ENCODE results near the gene ITPRID2.
"Not testable (repeated sequence)": the region's sequence is repeated elsewhere in the genome, so short reads cannot be mapped to it uniquely, and the experiment has no call there.

The ITPRID2 gene

GRCh38 chr2:181916726-181917718, 25.5 kb downstream of the ITPRID2 start:
- peak; percentile 60 for DNase-seq

GRCh38 chr2:181918188-181918587, 26.7 kb downstream of the ITPRID2 start:
- DNase-seq, result no peak

DNA sequence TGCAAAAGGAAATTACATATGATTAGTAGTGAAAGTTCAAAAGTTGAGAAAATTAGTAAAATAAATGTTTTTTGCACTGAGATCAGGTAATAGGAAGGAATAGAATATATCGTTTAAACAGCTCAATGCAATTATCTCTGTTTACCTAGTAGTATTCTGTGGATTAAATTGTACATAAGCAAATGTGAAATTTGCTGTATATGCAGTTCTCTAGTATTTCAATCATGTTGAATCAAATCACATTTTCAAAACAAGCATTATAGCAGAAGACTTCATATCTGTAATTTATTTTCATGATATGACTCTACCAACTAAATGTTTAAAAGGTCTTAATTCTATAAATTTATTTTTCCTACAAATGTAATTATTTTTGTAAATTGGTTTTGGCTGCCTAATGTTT, 31.6 kb downstream of the ITPRID2 start:
- DNase-seq, result no peak

- DNase-seq, result no peak
Observed at GRCh38 chr2:181924336-181924735, 32.8 kb downstream of the ITPRID2 start.

DNA sequence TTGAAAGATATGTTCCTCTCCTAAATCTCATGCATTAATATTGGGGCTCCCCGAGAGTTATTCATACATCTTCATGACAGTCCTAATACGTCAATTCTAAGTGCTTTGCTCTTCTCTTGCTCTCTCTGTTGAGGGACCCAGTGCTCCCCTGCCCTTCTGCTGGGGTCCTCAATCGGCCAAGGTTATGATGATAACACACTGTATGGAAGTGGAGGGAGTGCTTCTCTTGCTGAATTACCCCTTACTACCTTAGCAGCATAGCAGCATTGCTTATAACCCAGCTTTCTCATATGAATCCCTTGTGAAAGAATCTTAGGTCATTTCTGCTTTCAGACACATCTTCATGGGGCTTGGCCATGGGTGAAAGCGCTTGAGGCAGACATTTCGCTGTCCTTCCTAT, 43.2 kb downstream of the ITPRID2 start:
- no peak for DNase-seq

GRCh38 chr2:181937473-181937872, 45.9 kb downstream of the ITPRID2 start:
- peak; percentile 34 for DNase-seq

GRCh38 chr2:181943411-181944124, 52.0 kb downstream of the ITPRID2 start:
- DNase-seq, result no peak

- no peak for DNase-seq
Observed at GRCh38 chr2:181944164-181944913, 52.8 kb downstream of the ITPRID2 start.

GRCh38 chr2:181944914-181945291, 53.4 kb downstream of the ITPRID2 start:
- DNase-seq, result no peak

DNA sequence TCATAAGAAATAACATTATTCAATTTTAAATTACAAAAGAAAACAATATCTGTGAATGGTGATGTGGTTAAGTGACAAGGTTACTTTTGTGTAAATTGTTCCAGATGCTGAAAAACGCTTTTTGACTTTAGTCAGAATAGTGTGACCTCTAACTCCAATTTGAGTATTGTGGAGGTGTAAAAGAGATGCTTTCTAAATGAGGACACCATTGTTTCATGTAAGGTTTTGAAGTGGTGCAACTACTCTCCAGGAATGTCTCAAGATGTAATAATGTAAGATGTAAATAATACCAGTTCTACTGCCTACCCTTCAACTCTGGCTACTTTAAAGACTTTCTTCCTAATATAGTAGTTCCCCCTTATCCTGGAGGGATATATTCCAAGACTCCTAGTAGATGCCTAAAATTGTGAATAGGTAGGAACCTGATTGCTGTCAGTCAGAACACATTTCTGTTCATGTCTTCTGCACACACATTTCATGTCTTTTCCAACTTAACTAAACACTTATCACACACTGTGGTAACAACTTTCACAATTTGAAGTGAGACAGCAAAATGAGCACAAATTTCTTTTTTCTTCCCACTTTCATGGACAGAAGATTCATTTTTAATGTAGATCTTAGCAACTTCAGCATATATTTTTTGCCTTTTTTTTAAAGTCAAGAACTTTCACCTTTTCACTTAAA, 55.1 kb downstream of the ITPRID2 start:
- DNase-seq, result no peak

DNA sequence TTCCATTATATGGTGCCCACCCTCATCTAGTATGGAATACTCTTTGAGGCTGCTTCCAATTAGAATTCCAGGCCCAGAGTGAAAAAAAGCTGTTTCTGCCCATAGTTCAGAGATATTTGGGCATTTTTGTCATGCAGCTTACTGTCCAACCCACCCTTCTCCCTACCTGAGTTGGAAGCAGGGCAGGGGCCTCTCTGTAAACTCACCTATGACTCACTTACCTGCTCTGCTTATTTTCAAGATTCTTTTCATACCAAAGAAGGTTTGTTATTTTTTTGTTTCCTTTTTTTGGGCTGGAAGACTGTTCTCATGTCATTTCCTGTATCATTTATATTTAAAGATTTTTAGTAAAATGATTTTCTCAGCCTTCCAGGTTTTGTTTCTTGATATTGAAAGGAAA, 55.7 kb downstream of the ITPRID2 start:
- no peak for DNase-seq

GRCh38 chr2:181948227-181948626, 56.7 kb downstream of the ITPRID2 start:
- peak; percentile 19 for DNase-seq

DNA sequence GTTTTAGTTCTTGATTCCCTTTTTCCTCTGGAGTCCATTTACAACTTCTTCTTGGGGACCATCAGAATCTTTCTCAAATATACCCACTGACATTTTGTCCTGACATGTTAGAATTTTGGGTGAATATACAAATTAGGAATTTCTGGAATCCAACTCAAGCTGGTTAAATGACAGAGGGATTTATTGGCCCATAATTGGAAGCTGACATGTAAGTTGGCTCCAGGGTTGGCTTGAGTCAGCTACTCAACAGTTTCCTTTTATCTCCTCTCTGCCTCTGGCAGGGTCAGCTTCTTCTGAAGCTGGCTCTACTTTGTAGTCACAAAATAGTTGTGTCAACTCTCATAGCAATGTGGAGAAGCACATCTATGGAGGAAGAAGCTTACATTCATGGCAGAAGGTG, 57.5 kb downstream of the ITPRID2 start:
- peak; percentile 62 for DNase-seq

DNA sequence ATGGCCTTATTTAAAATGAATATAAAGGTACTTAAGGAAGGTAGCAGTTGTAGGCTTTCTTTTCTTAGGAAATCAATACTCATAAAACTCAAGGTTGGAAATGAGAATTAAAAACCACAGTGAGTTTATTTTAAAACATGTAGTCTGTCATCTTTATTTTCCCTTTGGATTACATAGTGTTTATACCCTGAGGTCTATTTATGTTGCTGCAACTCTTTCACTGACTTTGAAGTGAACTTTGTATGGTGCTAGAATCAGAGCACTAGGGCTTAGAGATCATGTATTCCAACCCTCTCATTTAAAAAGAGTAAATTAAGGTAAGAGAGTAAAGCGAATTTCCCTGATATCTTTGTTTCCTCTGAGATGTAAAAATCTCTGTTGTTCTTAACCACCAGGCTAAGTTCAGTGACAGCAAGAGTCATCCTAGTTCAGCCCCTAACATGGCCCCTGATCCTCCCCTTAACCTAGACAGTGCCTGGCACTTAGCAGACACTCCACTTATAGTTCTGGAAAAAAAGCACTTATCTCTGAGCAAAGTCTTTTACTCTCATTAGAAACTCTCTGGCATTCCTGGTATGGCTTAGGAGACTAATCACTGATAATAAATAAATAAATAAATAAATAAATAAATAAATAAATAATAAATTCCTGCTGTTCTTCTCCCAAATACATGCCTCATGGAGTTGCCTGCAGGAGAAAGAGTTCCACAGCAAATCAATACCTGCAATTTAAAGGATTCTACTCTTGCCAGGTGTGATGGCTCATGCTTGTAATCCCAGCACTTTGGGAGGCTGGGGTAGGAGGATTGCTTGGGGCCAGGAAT, 61.1 kb downstream of the ITPRID2 start:
- DNase-seq, result no peak

- DNase-seq, result peak; percentile 53
Observed at GRCh38 chr2:181953881-181954537, 62.5 kb downstream of the ITPRID2 start.

- no peak for DNase-seq
Observed at GRCh38 chr2:181954538-181954883, 63.0 kb downstream of the ITPRID2 start.

GRCh38 chr2:181955010-181955409, 63.5 kb downstream of the ITPRID2 start:
- peak; percentile 75 for DNase-seq

DNA sequence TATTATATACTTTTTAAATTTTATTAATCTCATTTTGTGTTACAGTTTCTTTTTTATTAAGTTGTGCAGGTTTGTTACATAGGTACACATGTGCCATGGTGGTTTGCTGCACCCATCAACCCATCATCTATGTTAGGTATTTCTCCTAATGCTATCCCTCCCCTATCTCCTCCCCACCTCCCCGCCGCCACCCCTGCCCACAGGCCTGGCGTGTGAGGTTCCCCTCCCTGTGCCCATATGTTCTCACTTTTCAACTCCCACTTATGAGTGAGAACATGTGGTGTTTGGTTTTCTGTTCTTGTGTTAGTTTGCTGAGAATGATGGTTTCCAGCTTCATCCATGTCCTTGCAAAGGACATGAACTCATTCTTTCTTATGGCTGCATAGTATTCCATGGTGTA, 64.3 kb downstream of the ITPRID2 start:
- not testable (repeated sequence) for DNase-seq

DNA sequence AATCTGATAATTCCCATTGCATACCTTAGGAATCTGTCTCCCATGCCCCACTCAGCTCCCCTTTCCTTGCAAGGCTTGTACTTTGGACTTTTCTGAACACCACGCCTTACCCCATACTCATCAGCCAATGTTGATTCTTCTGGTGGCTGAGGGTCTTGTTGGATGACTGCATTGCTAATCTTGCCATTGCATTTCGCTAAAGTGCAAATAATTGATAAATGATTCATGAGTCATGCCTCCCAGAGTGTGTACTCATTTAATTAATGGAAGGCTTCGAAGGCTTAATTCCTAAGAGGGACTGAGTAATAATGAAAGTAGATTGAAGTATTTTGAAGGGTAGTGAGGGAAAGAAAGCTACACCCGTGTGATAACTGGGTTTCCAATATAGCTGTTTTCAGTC, 66.1 kb downstream of the ITPRID2 start:
- no peak for DNase-seq

GRCh38 chr2:181958726-181959125, 67.2 kb downstream of the ITPRID2 start:
- DNase-seq, result no peak

DNA sequence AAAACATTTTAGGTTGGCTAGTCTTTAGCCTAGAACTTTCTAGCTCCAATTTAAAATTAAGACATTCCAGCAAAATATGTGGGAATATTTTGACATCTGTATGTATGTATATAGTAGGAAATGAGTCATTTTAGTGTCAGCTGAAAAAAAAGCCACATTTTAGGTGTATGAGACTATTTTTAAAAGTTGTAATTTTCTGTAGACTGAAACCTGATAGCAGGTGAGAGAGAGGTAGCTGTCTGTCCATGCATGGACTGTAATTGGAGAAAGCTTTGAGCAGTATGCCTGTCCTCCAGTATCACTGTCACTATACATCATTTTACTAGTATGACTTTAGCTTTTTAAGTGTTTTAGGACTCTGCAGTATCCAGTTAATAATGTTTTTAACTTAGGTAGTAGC, 68.0 kb downstream of the ITPRID2 start:
- peak; percentile 33 for DNase-seq

Data from fibroblast of skin of back (primary cell).